Thyroid gland (tissue), 4 donors: ENCODE data around the gene LEUTX.

Experiments used
- POLR2A ChIP-seq, 2 donors: fragments of 450-650 bp; IDR thresholded peaks; one replicate each; pipeline ENCODE4 v1.6.1; 2017; ENCODE audit warnings: antibody characterized with exemption in 2 of 2, mild to moderate bottlenecking in 2 of 2, moderate library complexity in 1 of 2
- TF ChIP-seq, protein P1 (sequence below), 6 experiments: fragments of 200-600 bp in 3 of 6; fragments of 450-650 bp in 3 of 6; sonication (generic) in 3 of 6; IDR thresholded peaks; one replicate each; pipeline ENCODE4 v1.5.1; 2016 to 2019; ENCODE audit warnings: antibody characterized with exemption in 6 of 6, mild to moderate bottlenecking in 2 of 6, inconsistent platforms in 1 of 6, moderate library complexity in 1 of 6

DNA sequence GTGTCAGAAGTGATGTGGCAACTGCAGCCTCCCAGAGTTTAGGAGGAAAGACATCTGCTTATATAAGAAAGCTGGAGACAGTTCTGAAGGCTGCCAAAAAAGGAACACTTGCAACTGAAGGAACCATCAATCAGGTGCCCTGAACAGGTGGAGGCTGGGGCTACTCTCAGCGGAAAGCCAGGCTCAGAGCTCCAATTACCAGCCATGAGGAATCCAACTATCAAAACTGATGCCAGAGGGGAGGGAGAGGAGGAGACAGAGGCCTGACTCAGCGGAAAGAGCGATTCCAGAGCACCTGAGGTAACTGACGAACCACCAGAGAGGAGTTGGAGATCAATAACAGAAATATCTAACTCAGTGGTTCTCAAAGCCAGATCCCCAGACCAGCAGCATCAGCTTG, 24.3 kb downstream of the LEUTX start:
- TF ChIP-seq, protein P1, sequence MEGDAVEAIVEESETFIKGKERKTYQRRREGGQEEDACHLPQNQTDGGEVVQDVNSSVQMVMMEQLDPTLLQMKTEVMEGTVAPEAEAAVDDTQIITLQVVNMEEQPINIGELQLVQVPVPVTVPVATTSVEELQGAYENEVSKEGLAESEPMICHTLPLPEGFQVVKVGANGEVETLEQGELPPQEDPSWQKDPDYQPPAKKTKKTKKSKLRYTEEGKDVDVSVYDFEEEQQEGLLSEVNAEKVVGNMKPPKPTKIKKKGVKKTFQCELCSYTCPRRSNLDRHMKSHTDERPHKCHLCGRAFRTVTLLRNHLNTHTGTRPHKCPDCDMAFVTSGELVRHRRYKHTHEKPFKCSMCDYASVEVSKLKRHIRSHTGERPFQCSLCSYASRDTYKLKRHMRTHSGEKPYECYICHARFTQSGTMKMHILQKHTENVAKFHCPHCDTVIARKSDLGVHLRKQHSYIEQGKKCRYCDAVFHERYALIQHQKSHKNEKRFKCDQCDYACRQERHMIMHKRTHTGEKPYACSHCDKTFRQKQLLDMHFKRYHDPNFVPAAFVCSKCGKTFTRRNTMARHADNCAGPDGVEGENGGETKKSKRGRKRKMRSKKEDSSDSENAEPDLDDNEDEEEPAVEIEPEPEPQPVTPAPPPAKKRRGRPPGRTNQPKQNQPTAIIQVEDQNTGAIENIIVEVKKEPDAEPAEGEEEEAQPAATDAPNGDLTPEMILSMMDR (IDR thresholded peaks at IDR 0.05) = no peak
- TF ChIP-seq POLR2A (IDR thresholded peaks at IDR 0.05) = no peak
